Liver (tissue), 5 donors: Measurements from ENCODE around the gene TEAD2. TPM values are rescaled to one million over a fixed set of nuclear protein-coding genes. Genes with fewer than 3 reads are reported as not detected.

Experiments
- polyA plus RNA-seq, 2 donors: library from polyadenylated mRNA; stranded (reverse) in 1 of 2; unstranded in 1 of 2; fragments of 200-250 nt in 1 of 2; fragments of >200 nt in 1 of 2; fragmentation: Nextera tagmentation in 1 of 2; extraction: Ambion mirVana in 1 of 2; gene quantifications; one replicate each; pipeline versions ENCODE4 v1.2.1 to v1.2.3, GENCODE V29; 2013 to 2015
- small RNA-seq: library from RNA; depleted of rRNA; stranded (forward); fragments of <200 nt; gene quantifications from one replicate; pipeline ENCODE3, GENCODE V24; 2014
- total RNA-seq, 2 donors: library from RNA; depleted of rRNA; stranded (reverse); fragments of >200 nt; gene quantifications; one replicate each; pipeline ENCODE4 v1.2.3, GENCODE V29; 2014
- donor health status: healthy.
- donor health status: healthy.
- donor health status: healthy.

TEAD2 gene
- total and polyA plus RNA-seq, 4 donors, result 3.3 to 8.1 (median 4.4) TPM

Small RNA genes within 50 kb of the gene (small RNA-seq; reads per million reads assigned to genes)
- gene MIR4324, result not detected

Other genes with a start within 250 kb of the TEAD2 start
- gene LIN7B, start 248.0 kb downstream of the TEAD2 start, total RNA-seq, result 1 to 10 TPM; 2.2 to 3.8 TPM
- 1 to 10 TPM; 2.7 to 3.0 TPM for gene LIN7B, start 248.0 kb downstream of the TEAD2 start, polyA plus RNA-seq
- gene C19orf73, start 243.3 kb downstream of the TEAD2 start, total RNA-seq, result 1 to 10 TPM in 1 of 2 donors, under 1 TPM in 1; 0.56 to 1.4 TPM
- 1 to 10 TPM; 1.9 to 2.1 TPM for gene C19orf73, start 243.3 kb downstream of the TEAD2 start, polyA plus RNA-seq
- 1 to 10 TPM; 1.5 to 2.1 TPM for gene PPFIA3, start 242.9 kb downstream of the TEAD2 start, total RNA-seq
- 1 to 10 TPM; 2.6 to 4.6 TPM for gene PPFIA3, start 242.9 kb downstream of the TEAD2 start, polyA plus RNA-seq
- gene HRC, start 207.0 kb downstream of the TEAD2 start, total RNA-seq, result 1 to 10 TPM; 1.2 TPM
- gene HRC, start 207.0 kb downstream of the TEAD2 start, polyA plus RNA-seq, result under 1 TPM; 0.25 to 0.51 TPM
- 10 to 100 TPM in 1 of 2 donors, 1 to 10 TPM in 1; 8.1 to 11.0 TPM for gene TRPM4, start 204.6 kb downstream of the TEAD2 start, total RNA-seq
- 10 to 100 TPM; 15.4 to 31.2 TPM for gene TRPM4, start 204.6 kb downstream of the TEAD2 start, polyA plus RNA-seq
- 1 to 10 TPM in 1 of 2 donors, under 1 TPM in 1; 0.19 to 1.2 TPM for gene SLC6A16, start 37.2 kb downstream of the TEAD2 start, total RNA-seq
- gene SLC6A16, start 37.2 kb downstream of the TEAD2 start, polyA plus RNA-seq, result 1 to 10 TPM; 1.8 to 2.7 TPM
- 1 to 10 TPM; 2.9 to 9.6 TPM for gene CD37, start 27.0 kb downstream of the TEAD2 start, total RNA-seq
- 1 to 10 TPM; 3.7 to 4.1 TPM for gene CD37, start 27.0 kb downstream of the TEAD2 start, polyA plus RNA-seq
- under 1 TPM in 1 of 2 donors, not detected in 1; 0.14 TPM for gene DKKL1, start 1.5 kb upstream of the TEAD2 start, total RNA-seq
- gene DKKL1, start 1.5 kb upstream of the TEAD2 start, polyA plus RNA-seq, result under 1 TPM in 1 of 2 donors, not detected in 1; 0.16 TPM
- not detected for gene KASH5, start 25.8 kb upstream of the TEAD2 start, total RNA-seq
- gene KASH5, start 25.8 kb upstream of the TEAD2 start, polyA plus RNA-seq, result not detected
- not detected for gene PTH2, start 61.0 kb upstream of the TEAD2 start, total RNA-seq
- gene PTH2, start 61.0 kb upstream of the TEAD2 start, polyA plus RNA-seq, result not detected
- gene GFY, start 63.0 kb upstream of the TEAD2 start, total RNA-seq, result not detected
- gene GFY, start 63.0 kb upstream of the TEAD2 start, polyA plus RNA-seq, result not detected
- gene SLC17A7, start 79.1 kb upstream of the TEAD2 start, total RNA-seq, result under 1 TPM in 1 of 2 donors, not detected in 1; 0.08 TPM
- under 1 TPM in 1 of 2 donors, not detected in 1; 0.06 TPM for gene SLC17A7, start 79.1 kb upstream of the TEAD2 start, polyA plus RNA-seq
- gene PIH1D1, start 89.4 kb upstream of the TEAD2 start, total RNA-seq, result 10 to 100 TPM; 48.6 to 59.4 TPM
- 10 to 100 TPM; 41.4 to 45.8 TPM for gene PIH1D1, start 89.4 kb upstream of the TEAD2 start, polyA plus RNA-seq
- 10 to 100 TPM; 21.3 to 35.8 TPM for gene ALDH16A1, start 90.8 kb upstream of the TEAD2 start, total RNA-seq
- 10 to 100 TPM in 1 of 2 donors, 1 to 10 TPM in 1; 5.2 to 21.8 TPM for gene ALDH16A1, start 90.8 kb upstream of the TEAD2 start, polyA plus RNA-seq
- 1 to 10 TPM in 1 of 2 donors, under 1 TPM in 1; 0.65 to 1.8 TPM for gene FLT3LG, start 111.8 kb upstream of the TEAD2 start, total RNA-seq
- gene FLT3LG, start 111.8 kb upstream of the TEAD2 start, polyA plus RNA-seq, result 1 to 10 TPM; 2.5 to 4.3 TPM
- gene RPL13A, start 125.2 kb upstream of the TEAD2 start, total RNA-seq, result 1,000 to 10,000 TPM in 1 of 2 donors, 100 to 1,000 TPM in 1; 444 to 1,553 TPM
- gene RPL13A, start 125.2 kb upstream of the TEAD2 start, polyA plus RNA-seq, result 1,000 to 10,000 TPM in 1 of 2 donors, 100 to 1,000 TPM in 1; 472 to 1,021 TPM
- 1,000 to 10,000 TPM in 1 of 2 donors, 100 to 1,000 TPM in 1; 985 to 1,212 TPM for gene RPS11, start 134.0 kb upstream of the TEAD2 start, total RNA-seq
- gene RPS11, start 134.0 kb upstream of the TEAD2 start, polyA plus RNA-seq, result 1,000 to 10,000 TPM in 1 of 2 donors, 100 to 1,000 TPM in 1; 514 to 1,329 TPM
- 100 to 1,000 TPM; 123 to 146 TPM for gene FCGRT, start 150.2 kb upstream of the TEAD2 start, total RNA-seq
- 100 to 1,000 TPM; 237 TPM for gene FCGRT, start 150.2 kb upstream of the TEAD2 start, polyA plus RNA-seq
- 1 to 10 TPM; 4.9 to 9.8 TPM for gene RCN3, start 165.6 kb upstream of the TEAD2 start, total RNA-seq
- gene RCN3, start 165.6 kb upstream of the TEAD2 start, polyA plus RNA-seq, result 1 to 10 TPM; 5.8 to 8.2 TPM
- 10 to 100 TPM; 19.3 to 33.3 TPM for gene NOSIP, start 218.1 kb upstream of the TEAD2 start, total RNA-seq
- gene NOSIP, start 218.1 kb upstream of the TEAD2 start, polyA plus RNA-seq, result 10 to 100 TPM; 27.7 to 45.2 TPM
- 1 to 10 TPM; 1.1 to 1.4 TPM for gene PRRG2, start 218.9 kb upstream of the TEAD2 start, total RNA-seq
- gene PRRG2, start 218.9 kb upstream of the TEAD2 start, polyA plus RNA-seq, result 1 to 10 TPM; 2.8 TPM
- gene PRR12, start 228.8 kb upstream of the TEAD2 start, total RNA-seq, result 1 to 10 TPM; 2.8 TPM
- 1 to 10 TPM in 1 of 2 donors, under 1 TPM in 1; 0.86 to 3.5 TPM for gene PRR12, start 228.8 kb upstream of the TEAD2 start, polyA plus RNA-seq